DMS53 (cell line): ENCODE results near the gene ZNF277.

Source experiments
- DNase-seq: peaks from one replicate; lab custom pipeline; 2025; lab: John Stamatoyannopoulos, UW

ZNF277 gene

DNA sequence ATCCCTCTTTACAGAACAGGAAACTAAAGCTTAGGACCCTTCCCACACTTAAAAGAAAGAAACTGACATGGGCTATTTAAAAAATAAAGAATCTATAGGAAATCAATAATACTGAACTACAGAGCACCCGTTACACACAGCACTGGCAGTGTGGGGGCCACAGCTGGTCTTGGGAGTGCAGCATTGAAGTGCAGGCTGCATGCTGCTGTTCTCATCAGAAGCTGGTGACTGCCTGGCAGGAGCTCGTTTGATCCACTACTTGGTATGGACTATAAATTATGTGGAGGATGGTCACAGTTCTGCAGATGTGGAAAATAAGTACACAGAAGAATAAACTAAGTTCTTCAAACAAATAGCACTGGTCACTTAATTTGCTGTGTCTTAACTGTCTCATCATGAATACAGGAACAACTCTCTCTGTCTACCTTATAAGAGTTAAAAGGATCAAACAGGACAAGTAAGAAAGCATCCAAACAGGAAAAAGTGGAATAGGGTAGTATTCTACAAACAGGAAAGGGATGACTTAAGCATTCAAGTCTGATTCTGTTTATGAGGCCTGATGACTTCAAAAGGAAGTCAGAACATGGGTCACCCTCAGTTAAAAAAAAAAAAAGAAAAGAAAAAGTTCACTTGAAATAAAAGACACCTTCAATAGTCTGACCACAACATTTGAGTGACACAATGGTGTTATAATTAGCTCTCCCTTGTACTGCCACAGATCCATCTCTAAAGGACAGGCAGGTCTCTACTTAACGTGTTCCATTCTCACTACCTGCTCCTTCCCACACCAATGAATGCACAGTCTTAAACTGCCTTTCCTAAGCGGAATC, 21.3 kb upstream of the ZNF277 start:
- no peak for DNase-seq

DNA sequence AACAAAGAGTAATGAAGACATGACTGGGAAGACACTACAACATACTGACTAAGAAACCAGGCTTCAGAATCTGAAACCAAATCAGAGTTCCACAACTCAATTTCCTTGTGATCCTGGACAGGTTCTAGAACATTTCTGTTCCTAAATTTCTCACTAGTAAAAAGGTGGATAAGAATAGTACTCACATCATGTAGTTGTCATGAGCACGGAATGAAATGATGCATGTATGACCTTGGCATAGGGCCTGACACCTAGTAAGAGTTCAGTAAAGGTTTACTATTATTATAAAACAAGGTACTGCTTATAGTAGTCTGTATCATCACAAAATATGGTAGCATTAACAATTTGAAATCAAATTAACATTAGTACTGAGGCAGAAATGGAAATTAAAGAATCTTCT, 20.2 kb upstream of the ZNF277 start:
- DNase-seq: no peak

DNA sequence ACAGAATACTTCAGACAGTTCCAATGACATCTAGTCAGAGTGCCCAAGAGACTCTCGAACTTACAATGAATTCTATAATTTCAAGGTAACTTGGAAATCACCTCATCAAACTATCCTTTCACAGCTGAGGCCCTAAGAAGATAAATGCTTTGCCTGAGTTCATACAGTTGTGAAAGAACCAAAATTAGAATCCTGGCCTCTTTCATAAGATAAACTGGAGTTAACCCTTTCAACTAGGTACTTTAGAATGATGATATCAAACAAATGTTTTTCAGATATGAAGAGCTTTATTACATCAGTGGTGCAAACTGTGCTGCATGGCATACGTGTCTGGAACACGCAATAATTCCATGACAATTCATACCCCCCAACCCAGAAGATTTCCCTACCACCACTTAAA, 18.2 kb upstream of the ZNF277 start:
- no peak for DNase-seq

DNA sequence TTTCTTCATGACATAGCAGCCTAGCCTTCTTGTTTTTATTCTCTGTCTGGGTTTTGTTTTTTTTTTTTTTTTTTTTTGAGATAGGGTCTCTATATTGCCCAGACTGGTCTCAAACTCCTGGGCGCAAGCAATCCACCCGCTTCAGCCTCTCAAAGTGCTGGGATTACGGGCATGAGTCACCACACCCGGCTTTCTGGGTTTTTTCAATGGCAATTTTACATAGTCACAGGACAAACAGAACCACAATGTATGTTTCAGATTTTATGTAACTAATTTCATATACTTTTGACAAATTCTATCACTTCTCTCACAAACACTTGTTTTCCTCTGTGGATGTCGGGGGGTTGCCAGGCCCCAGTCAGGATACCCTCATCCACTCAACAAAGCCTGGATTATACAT, 16.8 kb upstream of the ZNF277 start:
- DNase-seq: peak; percentile 8

DNA sequence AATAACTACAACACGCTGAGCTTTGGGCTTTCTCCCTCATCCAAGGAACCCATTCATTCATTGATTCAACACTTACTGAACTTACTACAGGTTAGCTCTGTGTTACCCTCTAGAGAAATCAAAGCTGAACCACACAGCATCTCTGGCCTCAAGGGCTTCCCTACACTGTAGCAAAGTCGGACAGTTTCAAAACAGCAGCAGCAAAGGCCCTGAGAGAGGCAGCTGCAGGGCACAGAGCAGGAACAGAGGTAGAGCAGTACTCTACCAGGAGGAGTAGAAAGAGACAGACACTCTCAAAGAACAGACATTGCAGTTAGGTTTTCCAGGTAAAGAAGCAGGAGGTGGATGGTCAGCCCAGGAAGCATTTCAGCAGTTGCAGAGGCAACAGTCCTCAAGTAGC, 16.4 kb upstream of the ZNF277 start:
- DNase-seq: no peak

DNA sequence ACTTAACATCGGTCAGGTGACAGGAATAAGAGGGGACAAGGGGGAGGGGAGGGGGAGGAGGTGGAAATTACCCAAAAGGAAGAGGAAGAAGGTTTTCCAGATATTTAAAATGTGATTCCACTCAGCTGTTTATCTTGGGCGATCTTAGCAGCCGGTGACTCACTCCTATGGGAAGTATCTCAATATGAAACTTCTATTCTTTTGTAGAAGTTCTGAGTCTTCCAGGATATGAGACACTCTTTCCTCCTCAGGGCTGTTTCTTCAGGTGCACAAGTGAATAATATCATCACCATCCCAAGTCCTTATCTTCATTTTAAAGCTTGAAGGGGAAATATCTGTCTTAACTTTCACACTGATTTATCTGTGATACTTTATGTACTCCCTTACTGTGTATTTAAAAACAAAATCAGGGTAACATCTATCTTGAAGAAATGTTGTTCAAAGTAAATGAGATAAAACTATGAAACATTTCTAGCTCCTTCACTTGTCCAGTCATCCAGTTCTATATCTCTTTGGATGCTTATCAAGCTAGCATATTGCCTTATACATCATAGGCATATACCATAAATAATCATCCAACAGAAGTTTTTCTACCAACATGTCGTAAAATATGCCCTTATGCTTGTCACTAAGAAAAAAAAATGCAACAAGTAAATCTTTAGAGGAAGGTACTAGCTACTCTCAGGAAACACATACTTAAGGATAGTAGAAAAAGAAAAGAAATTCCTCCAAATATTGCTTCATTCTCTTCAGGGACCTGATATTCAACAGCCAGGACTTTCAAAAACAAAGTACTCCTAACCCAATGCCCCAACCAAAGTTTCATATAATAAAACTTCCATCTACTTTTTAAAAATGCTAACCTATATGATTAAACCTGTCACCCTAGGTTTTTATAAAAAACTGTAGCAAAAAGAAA, 14.0 kb upstream of the ZNF277 start:
- DNase-seq: no peak

DNA sequence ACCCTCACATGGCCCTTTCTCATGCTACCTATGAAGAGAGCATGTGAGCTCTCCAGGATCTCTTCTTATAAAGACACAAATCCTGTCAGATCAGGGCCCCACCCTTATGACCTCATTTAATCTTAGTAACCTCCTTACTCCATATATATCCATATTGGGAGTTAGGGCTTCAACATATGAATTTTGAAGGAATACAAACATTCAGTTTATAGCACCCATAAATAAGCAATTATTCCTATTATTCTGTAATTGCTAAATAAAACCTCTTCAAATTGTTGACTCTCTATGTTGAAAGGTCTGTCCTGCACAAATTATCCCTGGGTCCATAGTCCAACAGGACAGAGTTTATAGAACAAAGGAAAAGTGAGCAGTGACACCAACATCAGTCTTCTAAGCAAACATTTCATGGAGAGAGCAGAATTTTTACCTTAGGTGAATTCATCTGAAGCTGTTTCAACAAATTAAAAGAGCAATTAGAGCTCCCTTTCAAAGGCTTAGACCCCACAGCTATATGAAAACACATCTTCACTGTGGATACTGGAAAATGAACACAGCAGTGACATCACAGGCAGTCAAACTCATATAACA, 12.5 kb upstream of the ZNF277 start:
- DNase-seq: peak; percentile 94

DNA sequence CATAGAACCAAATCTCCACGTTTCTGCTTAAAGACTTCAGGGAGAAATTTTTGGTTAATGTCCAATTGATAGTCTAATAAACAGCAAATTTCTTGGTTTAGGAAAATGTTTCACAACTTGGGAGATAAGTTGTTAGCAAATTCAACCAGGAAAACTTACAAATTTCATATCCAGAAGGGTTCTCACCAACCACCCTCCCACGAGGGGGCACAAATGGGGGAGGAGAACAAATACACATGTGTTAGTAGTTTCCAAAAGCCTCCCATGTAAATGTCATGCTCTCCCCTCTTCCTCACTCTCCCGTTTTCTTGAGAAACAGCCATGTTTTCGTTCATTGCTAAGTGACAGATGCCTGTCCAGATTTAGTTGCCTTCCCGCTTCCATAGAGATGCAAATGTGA, 10.8 kb upstream of the ZNF277 start:
- DNase-seq: no peak

DNA sequence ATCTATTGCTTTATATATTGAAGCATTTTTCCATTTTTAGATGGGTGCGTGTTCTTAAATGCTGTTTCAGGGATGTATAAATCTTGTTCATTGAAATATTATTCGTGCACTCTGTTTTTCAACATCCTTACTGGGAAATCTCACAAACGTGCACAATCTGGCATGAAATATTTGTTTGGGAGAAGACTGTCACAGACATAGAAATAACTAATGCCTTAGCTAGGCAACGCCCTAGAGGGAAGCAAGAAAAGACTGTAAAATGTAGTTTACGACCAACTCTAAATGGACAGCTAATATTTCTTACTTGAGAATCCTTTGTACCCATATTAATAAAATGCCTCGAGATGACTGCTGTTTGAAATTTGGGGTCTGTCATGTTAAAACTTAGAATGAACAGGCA, 9.2 kb upstream of the ZNF277 start:
- no peak for DNase-seq

DNA sequence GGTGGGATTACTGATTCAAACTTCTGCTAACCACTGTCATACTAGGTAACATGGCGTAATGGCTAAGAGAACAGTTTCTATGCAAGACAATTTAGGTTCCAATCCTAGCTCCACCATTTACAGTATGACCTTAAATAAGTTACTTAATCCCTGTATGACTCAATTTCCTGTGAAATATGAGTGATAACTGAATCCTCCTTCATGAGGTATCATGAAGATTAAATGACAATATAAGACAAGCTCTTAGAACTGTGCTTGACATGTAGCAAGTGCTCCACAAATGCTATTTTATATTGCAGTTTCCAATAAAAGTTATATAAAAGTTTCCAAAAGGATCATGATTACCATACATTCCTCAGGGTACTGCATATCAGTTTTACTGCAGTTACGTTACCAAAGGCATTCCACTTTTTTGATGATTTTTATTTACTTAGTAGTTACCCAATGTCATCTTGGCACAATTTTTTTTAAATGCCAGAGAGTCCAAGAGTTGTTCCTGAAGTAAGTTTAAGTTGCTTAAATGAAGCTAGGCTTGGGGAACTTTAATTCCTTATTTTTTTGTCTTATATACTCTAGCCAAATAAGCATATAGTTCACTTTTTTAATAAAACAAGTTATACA, 7.3 kb upstream of the ZNF277 start:
- peak; percentile 45 for DNase-seq

DNA sequence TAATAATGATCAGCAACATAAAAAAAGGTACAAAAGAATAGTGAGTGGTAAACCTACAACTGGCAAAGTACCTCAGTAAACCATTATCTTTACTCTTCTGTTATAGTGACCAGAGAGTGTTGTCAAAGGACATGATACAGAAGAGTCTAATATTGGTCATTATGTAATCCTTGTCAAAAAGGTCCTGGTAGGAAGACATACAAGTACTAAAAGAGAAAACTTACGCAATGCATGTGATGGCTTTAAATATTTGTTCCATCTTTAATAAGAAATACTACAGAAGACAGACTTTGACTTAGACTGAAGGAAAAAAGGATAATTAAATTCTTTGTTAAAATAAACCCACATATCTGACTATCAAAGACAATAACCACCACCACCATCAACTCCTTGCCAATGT, 6.8 kb upstream of the ZNF277 start:
- DNase-seq: no peak

DNA sequence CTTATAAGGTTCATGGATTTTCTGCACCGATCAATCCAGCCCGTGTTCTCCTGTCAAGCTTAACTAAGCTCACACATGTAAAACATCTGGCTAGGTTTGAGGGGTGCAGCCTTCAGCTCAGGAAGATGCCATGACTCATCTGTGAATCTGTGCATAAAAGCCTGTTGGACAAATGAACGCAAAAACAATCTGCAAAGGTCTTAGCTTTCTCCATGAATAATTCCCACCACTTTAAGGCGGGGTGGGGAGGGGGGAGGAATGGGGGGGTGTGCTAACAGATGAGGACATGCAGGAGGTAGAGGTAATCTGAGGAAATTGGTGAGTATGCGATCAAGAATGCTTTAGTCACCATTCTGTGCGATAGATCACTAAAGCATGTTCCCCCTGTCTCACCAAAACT, 5.1 kb upstream of the ZNF277 start:
- DNase-seq: no peak

DNA sequence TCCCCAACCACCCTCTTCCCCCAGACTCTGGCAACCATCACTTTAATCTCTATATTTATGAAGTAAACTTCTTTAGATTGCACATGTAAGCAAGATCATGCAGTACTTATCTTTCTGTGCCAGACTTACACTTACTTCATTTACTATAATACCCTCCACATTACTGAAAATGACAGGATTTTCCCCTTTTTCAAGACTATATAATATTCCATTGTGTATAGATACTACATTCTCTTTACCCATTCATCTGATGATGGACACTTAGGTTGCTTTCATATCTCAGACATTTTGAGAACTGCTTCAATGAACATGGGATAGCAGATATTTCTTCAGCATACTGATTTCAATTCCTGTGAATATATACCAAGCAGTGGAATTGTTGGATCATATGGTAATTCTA, 4.7 kb upstream of the ZNF277 start:
- DNase-seq: no peak

DNA sequence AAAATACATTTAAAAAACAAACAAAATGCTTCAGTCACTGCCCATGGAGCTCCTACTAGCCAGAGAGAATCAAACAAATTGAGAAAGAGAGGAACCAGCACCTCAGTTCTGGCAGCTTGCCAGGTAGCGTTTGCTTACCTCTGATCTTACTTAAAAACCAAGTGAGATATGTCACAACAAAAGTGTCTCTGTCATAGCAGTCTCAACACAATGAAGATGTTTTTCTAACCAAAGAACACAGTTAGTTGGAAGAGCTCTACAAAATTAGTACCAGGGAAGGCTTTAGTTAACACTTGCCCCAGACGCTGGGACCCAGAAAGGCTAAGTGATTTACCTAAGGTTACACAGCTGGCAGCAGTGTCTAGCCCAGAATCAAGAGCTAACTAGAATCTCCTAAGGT, 3.7 kb upstream of the ZNF277 start:
- peak; percentile 75 for DNase-seq

DNA sequence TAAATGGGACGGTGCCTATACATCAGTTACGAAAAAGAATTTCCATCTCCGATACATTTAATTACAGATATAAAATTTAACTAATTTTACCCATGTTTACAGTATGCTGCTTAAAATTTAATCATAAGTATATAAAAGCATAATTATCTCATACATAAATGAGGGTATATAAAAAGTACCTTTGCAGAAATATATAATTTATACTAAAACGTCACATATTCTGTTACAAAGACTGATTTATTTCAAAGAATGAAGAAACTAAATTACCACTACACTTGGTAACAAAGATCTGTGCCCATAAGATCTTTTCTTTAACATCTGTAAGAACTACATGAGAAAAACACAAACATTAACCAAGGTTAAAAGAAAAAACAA, 3.1 kb upstream of the ZNF277 start:
- no peak for DNase-seq

DNA sequence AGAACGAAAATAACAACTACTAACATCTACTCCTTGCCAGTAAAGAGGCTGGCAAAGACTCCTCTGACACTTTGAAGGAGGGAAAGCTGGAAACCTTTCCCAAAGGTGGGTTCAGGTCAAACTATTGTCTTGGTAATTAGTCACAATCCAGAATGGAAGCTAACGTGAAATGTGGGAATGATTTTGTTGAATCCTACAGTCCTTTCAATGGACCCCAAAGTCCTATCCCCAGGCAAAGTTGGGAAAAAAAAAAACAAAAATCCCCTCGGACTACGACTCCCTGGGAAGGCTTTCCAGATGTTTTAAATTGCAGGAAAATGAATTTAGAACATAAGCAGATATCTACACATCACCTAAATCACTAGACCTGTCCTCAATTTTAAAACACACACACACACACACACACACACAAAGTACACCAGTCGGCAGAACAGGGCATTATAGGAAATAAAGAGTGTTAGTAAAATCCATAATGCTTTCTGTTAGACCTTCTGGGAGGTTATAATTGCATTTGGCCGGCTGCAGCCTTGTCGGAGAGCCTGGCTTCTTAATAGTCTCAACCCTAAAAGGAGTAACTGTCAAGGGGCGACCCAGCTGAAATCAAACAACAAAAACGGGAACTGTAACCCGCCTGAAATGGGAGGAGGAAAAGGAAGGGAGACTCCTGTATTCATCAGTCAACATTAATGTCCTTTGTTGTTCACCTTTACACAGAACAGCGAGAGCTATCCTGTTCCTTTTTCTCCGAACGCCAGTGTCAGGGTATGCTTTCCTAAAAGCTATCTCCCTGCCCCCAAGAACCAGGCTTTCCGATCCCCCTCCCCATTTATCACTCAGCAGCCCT, 1.8 kb upstream of the ZNF277 start:
- DNase-seq: peak; percentile 64

DNA sequence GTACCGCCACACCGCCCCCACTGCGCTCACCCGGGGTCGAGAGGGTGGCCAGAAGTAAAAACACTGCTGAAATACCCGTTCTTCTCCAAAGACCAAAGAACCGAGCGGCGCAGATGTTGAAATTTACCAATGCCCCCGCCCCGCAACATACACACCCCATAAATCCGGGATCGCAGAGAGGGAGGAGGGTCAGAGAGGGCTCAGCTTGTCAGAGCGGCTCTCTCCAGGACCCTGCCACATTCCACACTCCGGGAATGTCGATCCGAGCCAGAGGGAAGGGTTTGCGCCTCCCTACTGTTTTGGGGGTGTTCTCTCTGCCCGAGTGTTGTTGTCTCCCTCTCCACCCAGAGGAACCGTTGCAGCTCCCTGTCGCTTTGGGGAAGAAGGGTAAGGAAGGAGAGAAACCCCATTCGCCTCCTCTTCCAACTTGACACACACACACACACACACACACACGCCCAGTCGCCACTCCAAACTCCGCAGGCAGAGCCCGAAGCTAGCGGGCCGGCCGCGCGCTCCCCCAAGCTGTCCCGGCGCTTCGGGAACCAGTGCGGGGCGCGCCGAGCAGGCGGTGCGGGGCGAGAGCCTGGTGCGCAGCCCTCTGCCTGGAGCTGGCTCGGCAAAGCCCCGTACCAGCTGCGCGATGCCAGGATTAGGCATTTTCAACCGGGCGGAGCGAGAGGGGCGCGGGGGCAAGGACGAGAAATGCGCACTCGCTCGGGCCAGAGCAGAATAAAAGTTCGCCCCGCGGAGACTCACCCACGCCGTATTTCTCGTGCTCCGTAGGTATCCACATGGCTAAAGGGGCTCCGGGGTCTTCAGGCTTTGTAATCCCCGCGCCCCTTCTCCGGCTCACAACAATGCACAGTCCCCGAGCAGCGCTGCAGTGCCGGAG, 905 bp upstream of the ZNF277 start:
- DNase-seq: peak; percentile 83

DNA sequence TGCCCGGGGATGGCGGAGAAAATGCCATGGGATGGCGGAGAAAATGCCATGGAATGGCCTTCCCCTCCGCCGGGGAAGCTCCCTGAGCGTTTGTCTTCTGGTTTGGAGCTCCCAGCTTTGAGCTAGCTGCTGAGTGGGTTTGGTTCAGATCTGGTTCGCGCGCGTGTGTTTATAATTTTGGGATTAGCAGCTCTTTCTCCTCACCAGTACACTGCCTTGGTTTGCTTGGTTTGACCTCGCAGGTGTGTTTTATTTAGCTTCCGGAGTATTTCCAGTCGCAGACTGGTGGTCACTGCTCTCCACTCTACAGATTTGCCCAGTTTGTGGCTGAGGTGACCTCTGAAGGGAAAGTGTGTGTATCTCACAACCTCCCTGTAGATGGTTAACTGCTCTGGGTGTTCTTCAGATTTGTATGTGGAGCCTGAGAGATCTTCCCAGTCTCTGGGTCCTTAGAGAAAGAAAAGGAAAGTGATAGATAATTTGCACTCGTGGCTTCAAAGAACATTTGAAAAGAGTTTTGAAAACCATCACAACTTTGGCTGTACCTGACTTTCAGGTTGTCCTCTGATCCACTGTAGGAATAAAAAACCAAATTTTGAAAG, 597 bp downstream of the ZNF277 start:
- DNase-seq: peak; percentile 70

DNA sequence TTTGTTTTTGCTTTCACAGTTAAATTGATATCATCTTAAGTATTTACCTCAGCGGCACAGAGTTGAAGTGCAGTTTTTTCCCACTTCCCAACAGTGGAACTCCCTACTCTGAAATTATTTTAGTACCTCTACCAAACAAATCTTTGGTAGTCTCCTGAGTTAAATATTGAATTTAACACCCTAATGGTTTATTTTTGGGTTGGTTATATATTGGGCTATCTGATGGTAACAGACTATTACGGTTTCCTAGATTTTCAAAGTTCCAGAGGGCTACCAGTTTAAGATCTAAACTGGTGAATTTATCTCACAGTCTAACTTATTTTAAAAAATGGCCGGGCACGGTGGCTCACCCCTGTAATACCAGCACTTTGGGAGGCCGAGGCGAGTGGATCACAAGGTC, 1.3 kb downstream of the ZNF277 start:
- DNase-seq: no peak

DNA sequence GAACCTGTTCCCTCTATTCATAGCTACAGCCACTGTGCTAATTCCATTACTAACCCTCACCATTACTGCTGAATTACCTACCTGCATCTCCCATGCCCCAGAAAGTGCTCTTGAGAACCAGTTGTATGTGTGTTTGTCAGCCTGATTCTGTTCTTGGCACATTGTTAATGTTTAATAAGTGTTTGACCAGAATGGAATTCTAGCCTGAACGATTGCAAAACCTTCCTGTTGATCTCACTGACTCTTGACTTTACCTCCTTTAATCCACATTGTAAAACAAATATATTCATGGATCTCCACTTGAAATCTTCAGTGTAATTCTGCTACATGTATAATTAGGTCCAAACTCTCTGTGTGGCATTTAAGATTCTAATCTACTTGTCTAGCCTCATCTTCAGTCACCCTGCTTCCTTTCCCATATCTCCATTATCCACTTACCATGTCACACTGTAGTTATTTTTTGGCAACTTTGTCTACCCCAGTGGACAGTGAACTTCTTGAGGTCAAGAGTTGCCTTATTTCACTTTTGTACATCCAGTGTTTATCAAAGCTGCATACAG, 4.9 kb downstream of the ZNF277 start:
- peak; percentile 81 for DNase-seq
